HepG2 (cell line): Measurements from ENCODE around the gene ZNRF4. TPM values are rescaled to one million over a fixed set of nuclear protein-coding genes. Genes with fewer than 3 reads are reported as not detected.
A peak's percentile ranks its signal among the peaks of the same experiment; 100 is the strongest.

Source experiments
- ATAC-seq: fragments of 200-7000 bp; cut with Tn5 transposase; 3 replicates; pipeline ENCODE4 v1.9.1; 2020; ENCODE audit warnings: mild to moderate bottlenecking, moderate library complexity
- BruUV-seq: library from RNA; stranded (reverse); fragments of 400-500 nt; replicated peaks from 2 replicates; lab custom pipeline; 2021; lab: Mats Ljungman, UMichigan
- CTCF ChIA-PET: fragments of 300-600 bp; formaldehyde crosslinking; extraction: SDS; loops from one replicate; lab custom pipeline; 2021; ENCODE audit warnings: low total read pairs, inconsistent platforms, low intra/inter-chr PET ratio; lab: Yijun Ruan, JAX
- POLR2A ChIA-PET: fragments of 350-600 bp; sonication (Branson Sonifier 250); formaldehyde crosslinking; loops from one replicate; lab custom pipeline; 2020; ENCODE audit warnings: antibody characterized with exemption, inconsistent platforms; lab: Yijun Ruan, JAX
- DNase-seq: peaks from one replicate; pipeline ENCODE4 v3.0.0-alpha.2; 2015; ENCODE audit warnings: low spot score
- FAIRE-seq: peaks from 3 replicates; lab custom pipeline; 2011; peaks lifted over from hg19 to GRCh38; lab: Jason Lieb, UNC
- H2AFZ ChIP-seq: one replicate; pipeline ENCODE4 v1.6.1; 2011; ENCODE audit warnings: low read length, inconsistent platforms
- H3K27ac ChIP-seq: fragments of 300-600 bp; 3 replicates; pipeline ENCODE4 v1.8.0; 2011; ENCODE audit warnings: mixed run types, mild to moderate bottlenecking, mixed read lengths, low read length, inconsistent platforms; ENCODE audit not compliant: insufficient read depth; ENCODE audit errors: extremely low read length
- H3K27me3 ChIP-seq, 2 experiments: fragments of 200-600 bp in 1 of 2; 2 replicates in 1 of 2; 3 replicates in 1 of 2; pipeline versions ENCODE4 v1.6.0 to v1.8.0; 2011; ENCODE audit warnings: low read length in 2 of 2, mild to moderate bottlenecking in 2 of 2, moderate library complexity in 2 of 2, inconsistent platforms in 1 of 2; ENCODE audit not compliant: insufficient read depth in 2 of 2, control insufficient read depth in 1 of 2
- H3K36me3 ChIP-seq, 2 experiments: fragments of 200-600 bp in 1 of 2; replicated peaks in 1 of 2; 2 replicates in 1 of 2; 3 replicates in 1 of 2; pipeline versions ENCODE4 v1.5.1 to v1.8.0; 2011; ENCODE audit warnings: low read length in 2 of 2, inconsistent platforms in 1 of 2; ENCODE audit not compliant: insufficient read depth in 2 of 2, control insufficient read depth in 1 of 2
- H3K4me1 ChIP-seq: 2 replicates; pipeline ENCODE4 v1.5.1; 2012; ENCODE audit warnings: low read length, inconsistent platforms; ENCODE audit not compliant: insufficient read depth
- H3K4me2 ChIP-seq: 2 replicates; pipeline ENCODE4 v1.6.0; 2011; ENCODE audit warnings: low read depth, low read length, inconsistent platforms
- H3K4me3 ChIP-seq, 3 experiments: fragments of 200-600 bp in 1 of 3; sonication (generic), shearing (Covaris generic) in 1 of 3; replicated peaks in 1 of 3; 2 replicates each; pipeline ENCODE4 v1.5.1; 2011 to 2016; ENCODE audit warnings: low read length in 3 of 3, inconsistent platforms in 2 of 3, low read depth in 2 of 3, mild to moderate bottlenecking in 2 of 3, control low read depth in 1 of 3, mixed read lengths in 1 of 3; ENCODE audit not compliant: insufficient read depth in 1 of 3
- H3K79me2 ChIP-seq: one replicate; pipeline ENCODE4 v1.6.1; 2011; ENCODE audit warnings: low read length, inconsistent platforms; ENCODE audit not compliant: insufficient read depth
- H3K9ac ChIP-seq: 2 replicates; pipeline ENCODE4 v1.6.0; 2011; ENCODE audit warnings: mild to moderate bottlenecking, low read depth, low read length, inconsistent platforms; ENCODE audit not compliant: insufficient read depth
- H3K9me3 ChIP-seq: 2 replicates; pipeline ENCODE4 v1.5.1; 2012; ENCODE audit warnings: mild to moderate bottlenecking, low read length
- H4K20me1 ChIP-seq: 2 replicates; pipeline ENCODE4 v1.6.0; 2011; ENCODE audit warnings: inconsistent platforms, mild to moderate bottlenecking, low read length, moderate library complexity; ENCODE audit not compliant: insufficient read depth
- TRIM24 ChIP-seq: sonication (generic); formaldehyde crosslinking; IDR thresholded peaks from 2 replicates; pipeline ENCODE4 v1.8.0; 2022; ENCODE audit warnings: mild to moderate bottlenecking, missing genetic modification reagents
- YY1 ChIP-seq: IDR thresholded peaks from 2 replicates; pipeline ENCODE4 v1.6.1; 2011; ENCODE audit warnings: low read length, low read depth, moderate library complexity, mild to moderate bottlenecking; ENCODE audit not compliant: insufficient read depth, insufficient replicate concordance
- ZNF34 ChIP-seq: sonication (generic); formaldehyde crosslinking; IDR thresholded peaks from 2 replicates; pipeline ENCODE4 v1.4.0; 2020; ENCODE audit warnings: mild to moderate bottlenecking, missing genetic modification reagents, borderline replicate concordance
- ZNF609 ChIP-seq: sonication (generic); formaldehyde crosslinking; IDR thresholded peaks from 2 replicates; pipeline ENCODE4 v1.4.0; 2020; ENCODE audit warnings: mild to moderate bottlenecking, missing genetic modification reagents, borderline replicate concordance
- ZNF773 ChIP-seq: sonication (generic); formaldehyde crosslinking; IDR thresholded peaks from 2 replicates; pipeline ENCODE4 v1.4.0; 2020; ENCODE audit warnings: missing genetic modification reagents, borderline replicate concordance
- WGBS: methylation state at CpG from one replicate; pipeline ENCODE4 v1.1.6; 2017; ENCODE audit warnings: low lambda C conversion rate; 5-methylcytosine and 5-hydroxymethylcytosine counted together
- in situ Hi-C: cut with HindIII; loops from 2 replicates; pipeline ENCODE4 v1.10.0; 2017; ENCODE audit warnings: low pct_unique_long_range_greater_than_20kb; ENCODE audit not compliant: extremely low pct_ligation_motif_present
- intact Hi-C: fragments of 100-400 bp; cut with micrococcal nuclease; formaldehyde crosslinking; loops from one replicate; pipeline ENCODE4 v1.10.0; 2022; ENCODE audit not compliant: unreplicated experiment
- polyA plus RNA-seq, 8 experiments: library from polyadenylated mRNA; depleted of rRNA in 3 of 8; stranded (reverse) in 7 of 8; unstranded in 1 of 8; fragments of >200 nt; fragmentation: Illumina TruSeq in 4 of 8; extraction: Trizol in 4 of 8; gene quantifications; 2 replicates each; pipeline versions ENCODE4 v1.2.1 to v1.2.3, GENCODE V29; 2011 to 2016; ENCODE audit warnings: low read depth in 4 of 8, missing spikeins in 1 of 8, mixed read lengths in 1 of 8; ENCODE audit not compliant: insufficient read depth in 1 of 8
- total RNA-seq, 5 experiments: library from RNA; depleted of rRNA; stranded (reverse); fragments of >200 nt; fragmentation: Illumina TruSeq; extraction: Trizol; gene quantifications; 2 replicates each; pipeline ENCODE4 v1.2.3, GENCODE V29; 2016; ENCODE audit warnings: low read depth in 1 of 5

The ZNRF4 gene
- total and polyA plus RNA-seq, 2 of the 13 experiments (the other 11 are each of a cell fraction or from before 2014, with no cell fraction given): not detected

- TF ChIP-seq ZNF609 (CRISPR knock-in tag): peak; percentile 90
- no peak for TF ChIP-seq ZNF773 (CRISPR knock-in tag)
These were observed 15.1 kb downstream of the ZNRF4 start (continued) for GRCh38 chr19:5470264-5470671.

GRCh38 chr19:5472286-5472685 is 17.1 kb downstream of the ZNRF4 start:
- H3K36me3 ChIP-seq: no peaks in the 10 kb centered on the region
- DNase-seq (no peak), ATAC-seq (no peak), FAIRE-seq (no peak)
- no peak overlapping the region for H3K27ac ChIP-seq
- ChIA-PET CTCF (no interaction called here), POLR2A (no interaction called here)
- H3K9me3 ChIP-seq: no peaks in the 10 kb centered on the region
- peaks cover 1 to 2% of the 10 kb centered on the region in 2 experiments; a peak in 1 of 5 replicates for H3K27me3 ChIP-seq
- no peak overlapping the region for H3K4me3 ChIP-seq
- no peaks in the 10 kb centered on the region for H3K79me2 ChIP-seq
- no peak overlapping the region for H2AFZ ChIP-seq
- no peak overlapping the region for H3K9ac ChIP-seq
- intact Hi-C loops (no loop called here), in situ Hi-C loops (no loop called here)
- H3K4me1 ChIP-seq: peaks cover 32% of the 10 kb centered on the region
- no peak overlapping the region for H3K4me2 ChIP-seq
- TF ChIP-seq YY1: no peak
- no peak for TF ChIP-seq ZNF34
- TF ChIP-seq TRIM24 (CRISPR knock-in tag): no peak
- WGBS: 81% methylated on average over 16 of the region's 16 CpGs
- no peaks in the 10 kb centered on the region for H4K20me1 ChIP-seq
- BruUV-seq: no TSS peak
